ENCODE results near the gene ADAMTS15.

The ADAMTS15 gene

DNA sequence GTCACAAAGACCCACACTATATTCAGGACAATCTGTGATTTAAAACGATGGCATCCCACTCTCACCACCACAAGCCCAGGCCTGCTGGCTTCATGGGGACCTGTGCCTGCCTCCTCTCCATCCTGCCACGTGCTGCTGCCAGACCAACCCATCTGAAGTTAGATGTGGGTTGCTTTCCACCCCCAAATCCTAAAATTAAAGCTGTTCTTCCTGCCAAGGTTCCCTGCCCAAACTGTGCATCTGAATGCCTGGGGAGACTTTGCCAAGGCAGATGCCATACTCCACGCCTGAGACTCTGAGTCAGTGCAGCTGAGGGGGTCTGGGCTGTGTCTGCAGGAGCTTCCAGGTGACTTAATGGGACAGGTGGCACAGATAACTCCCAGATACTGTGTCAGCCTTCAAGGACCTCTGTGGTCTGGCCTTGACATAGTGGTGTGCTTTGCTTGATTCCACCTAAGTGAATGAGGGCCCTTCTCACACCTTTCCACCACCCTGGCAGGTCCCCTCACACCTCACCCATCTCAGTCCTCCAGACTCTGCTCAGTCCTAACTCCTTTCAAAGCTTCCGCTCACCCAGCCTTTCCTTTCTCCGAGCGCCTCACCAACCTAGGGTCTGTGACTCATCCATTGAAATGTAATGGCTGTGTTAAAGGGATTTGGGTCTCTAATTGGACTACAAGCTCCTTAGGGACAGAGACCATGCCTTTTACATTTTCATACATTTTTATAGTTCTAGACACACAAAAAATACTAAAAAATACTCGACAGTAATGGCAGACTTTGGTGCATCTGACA is 38.7 kb upstream of the ADAMTS15 start:
- Histone ChIP-seq H3K27me3 (ENCODE audit: insufficient read depth, low read length) (no peaks in the 10 kb centered on the region; the same call in 1 of the 2 replicates), H3K9me3 (ENCODE audit: insufficient read depth, low read depth, low read length) (no peaks in the 10 kb centered on the region), H3K27ac (ENCODE audit: low read length) (no peak overlapping the region), H3K4me3 (ENCODE audit: low read length) (no peak overlapping the region), H3K36me3 (ENCODE audit: insufficient read depth, low read depth, low read length) (peaks cover 4% of the 10 kb centered on the region; the same call in 1 of the 2 replicates), H3K4me1 (ENCODE audit: insufficient read depth, low read length) (peaks cover 2% of the 10 kb centered on the region; the same call in 1 of the 2 replicates), H3K9ac (ENCODE audit: low read depth, low read length) (no peak overlapping the region)

DNA sequence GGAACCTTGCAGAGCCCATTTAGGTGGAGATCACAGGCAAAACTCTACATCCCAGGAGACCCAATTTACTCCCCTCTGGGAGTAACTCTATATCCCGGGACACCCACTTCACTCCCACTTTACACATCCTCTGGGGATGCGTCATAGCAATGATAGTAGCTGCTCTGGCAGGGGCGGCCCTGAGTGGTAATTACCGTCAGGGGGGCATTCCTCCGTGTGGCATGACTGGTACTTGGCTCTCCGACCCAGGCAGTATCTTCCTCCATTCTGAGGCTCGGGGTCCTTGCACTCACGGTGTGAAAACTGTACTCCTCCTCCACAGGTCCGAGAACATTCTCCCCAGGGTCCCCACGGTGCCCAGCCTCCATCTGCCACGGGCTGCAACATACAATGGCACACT is 37.2 kb upstream of the ADAMTS15 start:
- Histone ChIP-seq H3K27ac (ENCODE audit: low read length) (no peak overlapping the region), H3K4me1 (ENCODE audit: insufficient read depth, low read length) (no peaks in the 10 kb centered on the region), H3K9me3 (ENCODE audit: insufficient read depth, low read depth, low read length) (no peaks in the 10 kb centered on the region), H3K4me3 (ENCODE audit: low read length) (no peak overlapping the region), H3K36me3 (ENCODE audit: insufficient read depth, low read depth, low read length) (peaks cover 4% of the 10 kb centered on the region; the same call in 1 of the 2 replicates), H3K27me3 (ENCODE audit: insufficient read depth, low read length) (no peaks in the 10 kb centered on the region; the same call in 1 of the 2 replicates), H3K9ac (ENCODE audit: low read depth, low read length) (no peak overlapping the region)

DNA sequence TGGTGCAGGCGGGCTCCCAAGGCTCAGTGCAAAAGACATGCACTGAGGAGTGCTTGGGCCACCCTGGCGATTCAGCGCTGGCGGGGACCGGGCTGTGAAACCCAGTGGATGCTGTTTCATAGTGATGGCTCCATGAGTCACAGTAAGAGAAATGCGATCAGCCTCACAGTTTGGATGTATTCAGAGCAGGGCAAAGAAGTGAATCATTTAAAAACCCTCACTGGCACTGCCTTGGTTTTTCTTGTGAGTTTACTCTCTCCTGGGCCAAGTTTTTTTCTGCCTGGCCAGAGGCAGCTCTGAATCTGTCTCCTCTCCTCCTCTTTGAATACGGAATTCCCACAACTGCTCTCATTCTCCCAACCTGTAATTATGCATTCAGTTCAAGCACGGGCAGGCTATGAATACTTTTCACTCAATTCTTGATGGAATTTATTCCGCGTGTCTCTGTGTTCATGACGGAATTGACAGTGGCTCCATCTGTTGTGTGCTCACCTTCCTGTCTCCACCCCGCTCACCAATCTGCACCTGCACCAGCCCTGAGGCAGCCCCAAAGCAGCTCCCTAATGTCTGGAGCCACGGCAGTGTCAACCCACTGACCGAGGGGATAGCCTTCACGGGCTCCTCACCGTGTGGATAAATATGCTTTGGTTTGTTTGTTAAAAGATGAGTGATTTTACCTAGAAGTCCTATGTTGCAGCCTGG is 34.9 kb upstream of the ADAMTS15 start:
- Histone ChIP-seq H3K9ac (ENCODE audit: low read depth, low read length) (no peak overlapping the region), H3K4me1 (ENCODE audit: insufficient read depth, low read length) (no peaks in the 10 kb centered on the region), H3K4me3 (ENCODE audit: low read length) (no peak overlapping the region), H3K27me3 (ENCODE audit: insufficient read depth, low read length) (no peaks in the 10 kb centered on the region; the same call in 1 of the 2 replicates), H3K27ac (ENCODE audit: low read length) (no peak overlapping the region), H3K9me3 (ENCODE audit: insufficient read depth, low read depth, low read length) (no peaks in the 10 kb centered on the region), H3K36me3 (ENCODE audit: insufficient read depth, low read depth, low read length) (peaks cover 4% of the 10 kb centered on the region; the same call in 1 of the 2 replicates)

DNA sequence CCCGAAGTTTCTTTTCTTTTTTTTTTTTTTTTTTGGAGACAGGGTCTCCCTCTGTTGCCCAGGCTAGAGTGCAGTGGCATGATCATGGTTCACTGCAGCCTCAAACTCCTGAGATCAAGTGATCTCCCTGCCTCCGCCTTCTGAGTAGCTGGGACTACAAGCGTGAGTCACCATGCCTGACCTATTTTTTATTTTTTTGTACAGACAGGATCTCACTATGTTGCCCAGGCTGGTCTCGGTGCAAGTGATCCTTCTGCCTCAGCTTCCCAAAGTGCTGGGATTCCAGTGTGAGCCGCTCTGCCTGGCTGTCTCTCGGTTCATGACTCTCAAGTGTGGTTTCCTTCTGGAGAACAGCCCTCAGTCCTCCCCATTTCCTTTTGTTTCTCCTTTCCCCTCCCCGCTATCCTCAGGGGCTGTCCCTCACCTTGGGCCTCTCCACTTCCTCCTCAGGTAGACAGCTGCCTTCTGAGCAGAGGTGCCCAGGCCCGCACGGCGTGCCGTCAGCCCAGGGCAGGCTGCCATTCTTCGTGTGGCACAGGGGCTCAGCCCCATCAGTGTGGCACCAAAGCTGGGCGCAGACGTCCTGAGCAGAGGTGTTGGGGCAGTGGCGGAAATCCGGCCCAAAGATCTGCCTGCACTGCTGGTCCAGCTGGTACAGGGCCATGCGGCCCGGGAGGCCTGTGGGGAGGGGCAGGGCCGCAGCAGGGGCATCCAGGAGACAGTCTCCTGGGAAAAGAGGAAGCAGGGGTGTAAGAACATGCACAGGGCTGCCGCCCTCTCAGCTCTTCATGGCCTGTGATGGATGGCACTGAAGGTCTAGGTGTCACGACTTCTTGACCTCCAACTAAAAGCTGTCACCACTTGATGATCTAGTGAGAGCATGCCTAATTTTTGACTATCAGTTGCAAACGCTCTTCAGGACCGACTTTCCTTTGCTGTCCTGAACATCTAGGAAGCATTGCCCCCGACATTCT is 34.1 kb upstream of the ADAMTS15 start:
- no peaks in the 10 kb centered on the region for H3K9me3 ChIP-seq (ENCODE audit: insufficient read depth, low read depth, low read length)
- H3K4me3 ChIP-seq (ENCODE audit: low read length): no peak overlapping the region
- H3K9ac ChIP-seq (ENCODE audit: low read depth, low read length): no peak overlapping the region
- H3K27me3 ChIP-seq (ENCODE audit: insufficient read depth, low read length): no peaks in the 10 kb centered on the region; the same call in 1 of the 2 replicates
- no peaks in the 10 kb centered on the region; the same call in 1 of the 2 replicates for H3K36me3 ChIP-seq (ENCODE audit: insufficient read depth, low read depth, low read length)
- no peak overlapping the region for H3K27ac ChIP-seq (ENCODE audit: low read length)
- H3K4me1 ChIP-seq (ENCODE audit: insufficient read depth, low read length): no peaks in the 10 kb centered on the region

DNA sequence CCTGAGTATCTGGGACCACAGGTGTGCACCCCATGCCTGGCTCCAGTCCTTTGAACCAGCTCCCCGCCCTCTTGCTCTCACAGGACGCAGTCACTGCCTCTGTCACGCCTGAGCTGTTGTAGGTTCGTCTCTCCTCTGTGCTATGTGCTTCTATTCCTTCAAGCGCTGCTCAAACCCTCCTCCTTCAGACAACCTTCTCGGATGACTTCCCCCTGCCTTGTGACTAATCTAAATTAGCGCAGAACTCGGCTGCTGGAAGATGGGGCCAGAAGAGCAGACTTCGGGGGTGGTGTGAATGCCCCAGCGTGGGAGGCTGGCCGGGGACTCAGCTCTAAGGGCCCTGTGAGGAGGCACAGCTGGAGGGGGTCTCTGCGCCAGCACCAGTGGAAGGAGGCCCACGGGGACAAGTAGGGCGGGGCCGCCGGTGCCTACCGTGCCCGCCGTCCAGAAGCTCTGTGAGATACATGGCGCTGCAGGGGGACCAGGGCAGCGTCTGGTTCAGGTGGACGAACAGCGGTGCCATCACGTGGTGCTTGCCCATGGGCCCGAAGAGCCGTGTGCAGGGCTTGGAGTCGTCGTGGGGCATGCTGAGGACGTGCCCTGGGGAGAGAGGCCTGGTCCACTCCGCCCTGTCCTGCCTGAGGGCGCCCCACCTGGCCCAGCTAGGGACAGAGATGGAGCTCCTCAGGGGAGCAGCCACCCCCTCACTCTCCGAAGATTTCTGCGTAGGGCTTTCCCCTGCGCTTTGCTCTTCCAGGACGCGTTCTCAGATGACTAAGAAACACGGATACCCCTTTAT is 32.5 kb upstream of the ADAMTS15 start:
- Histone ChIP-seq H3K4me3 (ENCODE audit: low read length) (no peak overlapping the region), H3K9me3 (ENCODE audit: insufficient read depth, low read depth, low read length) (no peaks in the 10 kb centered on the region), H3K4me1 (ENCODE audit: insufficient read depth, low read length) (no peaks in the 10 kb centered on the region), H3K36me3 (ENCODE audit: insufficient read depth, low read depth, low read length) (no peaks in the 10 kb centered on the region; the same call in 1 of the 2 replicates), H3K9ac (ENCODE audit: low read depth, low read length) (no peak overlapping the region), H3K27ac (ENCODE audit: low read length) (no peak overlapping the region), H3K27me3 (ENCODE audit: insufficient read depth, low read length) (no peaks in the 10 kb centered on the region)

DNA sequence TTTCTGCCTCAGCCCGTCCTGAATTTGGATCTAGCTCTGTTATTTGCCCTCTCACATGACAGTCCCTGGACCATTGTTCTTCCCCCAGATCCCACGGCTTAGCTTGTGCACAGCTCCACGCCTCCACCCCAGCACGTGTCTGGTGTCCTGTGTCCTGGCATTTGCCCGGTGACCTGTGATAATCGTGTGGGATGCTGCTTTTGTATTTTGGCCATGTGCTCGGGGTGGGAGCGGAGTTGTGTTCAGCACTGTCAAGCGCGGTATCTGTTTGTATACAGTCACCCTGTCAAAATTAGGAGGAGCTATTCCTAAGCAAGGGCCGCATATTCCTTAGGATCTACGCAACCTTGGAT is 31.9 kb upstream of the ADAMTS15 start:
- Histone ChIP-seq H3K36me3 (ENCODE audit: insufficient read depth, low read depth, low read length) (no peaks in the 10 kb centered on the region; the same call in 1 of the 2 replicates), H3K4me1 (ENCODE audit: insufficient read depth, low read length) (no peaks in the 10 kb centered on the region), H3K9ac (ENCODE audit: low read depth, low read length) (no peak overlapping the region), H3K4me3 (ENCODE audit: low read length) (no peak overlapping the region), H3K27me3 (ENCODE audit: insufficient read depth, low read length) (no peaks in the 10 kb centered on the region), H3K27ac (ENCODE audit: low read length) (no peak overlapping the region), H3K9me3 (ENCODE audit: insufficient read depth, low read depth, low read length) (no peaks in the 10 kb centered on the region)

DNA sequence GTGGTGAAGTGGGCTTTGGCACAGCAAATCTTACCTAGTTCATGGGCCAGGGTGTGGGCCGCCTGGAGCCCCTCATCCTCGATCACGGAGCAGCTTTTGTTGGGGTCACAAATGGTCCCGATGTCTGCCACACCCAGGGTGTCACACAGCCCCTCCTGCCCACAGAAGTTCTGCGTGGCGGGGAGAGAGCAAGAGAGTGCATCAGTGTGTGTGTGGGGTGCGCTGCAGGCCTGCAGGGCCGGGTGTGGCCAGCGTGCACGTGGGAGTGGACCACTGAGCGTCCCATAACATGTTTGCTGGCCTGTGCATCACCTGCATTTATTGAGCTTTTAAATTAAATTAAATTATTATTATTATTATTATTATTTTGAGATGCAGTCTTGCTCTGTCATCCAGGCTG is 31.5 kb upstream of the ADAMTS15 start:
- Histone ChIP-seq H3K4me3 (ENCODE audit: low read length) (no peak overlapping the region), H3K27ac (ENCODE audit: low read length) (no peak overlapping the region), H3K4me1 (ENCODE audit: insufficient read depth, low read length) (no peaks in the 10 kb centered on the region), H3K9me3 (ENCODE audit: insufficient read depth, low read depth, low read length) (no peaks in the 10 kb centered on the region), H3K27me3 (ENCODE audit: insufficient read depth, low read length) (no peaks in the 10 kb centered on the region), H3K9ac (ENCODE audit: low read depth, low read length) (no peak overlapping the region), H3K36me3 (ENCODE audit: insufficient read depth, low read depth, low read length) (no peaks in the 10 kb centered on the region; the same call in 1 of the 2 replicates)

DNA sequence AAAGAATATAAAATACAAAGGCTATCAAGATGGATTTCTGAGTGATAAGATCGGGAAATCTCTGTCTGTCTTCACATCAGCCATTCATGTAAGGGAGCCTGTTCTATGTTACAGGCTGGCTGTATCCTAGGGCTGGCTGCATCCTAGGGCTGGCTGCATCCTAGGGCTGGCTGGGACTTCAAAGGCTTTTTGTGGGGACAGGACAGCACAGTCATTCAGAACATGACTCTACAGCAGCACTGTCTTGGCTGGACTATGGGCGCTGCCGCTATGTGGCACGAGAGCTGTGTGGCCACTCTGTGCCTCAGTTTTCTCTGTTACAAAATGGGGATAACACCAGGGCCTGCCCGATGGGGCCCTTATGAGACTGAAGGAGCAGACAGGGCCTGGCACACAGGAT is 30.2 kb upstream of the ADAMTS15 start:
- Histone ChIP-seq H3K9ac (ENCODE audit: low read depth, low read length) (no peak overlapping the region), H3K9me3 (ENCODE audit: insufficient read depth, low read depth, low read length) (no peaks in the 10 kb centered on the region), H3K27ac (ENCODE audit: low read length) (no peak overlapping the region), H3K4me1 (ENCODE audit: insufficient read depth, low read length) (no peaks in the 10 kb centered on the region), H3K4me3 (ENCODE audit: low read length) (no peak overlapping the region), H3K27me3 (ENCODE audit: insufficient read depth, low read length) (no peaks in the 10 kb centered on the region), H3K36me3 (ENCODE audit: insufficient read depth, low read depth, low read length) (no peaks in the 10 kb centered on the region; the same call in 1 of the 2 replicates)

DNA sequence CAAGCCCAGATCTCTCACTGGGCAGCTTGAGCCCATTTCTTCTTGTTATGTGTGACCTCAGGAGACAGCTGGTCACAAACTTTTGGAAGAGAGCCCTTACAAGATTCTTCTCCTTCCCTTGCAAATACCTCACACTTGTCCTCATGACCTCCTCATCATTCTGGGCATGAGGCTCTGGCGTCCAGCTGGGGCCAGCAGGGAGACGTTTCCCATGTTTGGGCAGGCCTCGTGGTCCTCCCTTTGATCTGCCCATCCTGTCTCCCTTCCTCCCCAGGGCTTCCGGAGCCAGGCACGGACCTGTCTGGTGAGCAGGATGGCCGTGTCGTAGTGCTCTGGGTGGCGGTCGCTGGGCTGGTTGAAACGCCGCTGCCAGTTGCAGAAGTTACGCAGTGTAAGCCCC is 29.7 kb upstream of the ADAMTS15 start:
- Histone ChIP-seq H3K36me3 (ENCODE audit: insufficient read depth, low read depth, low read length) (no peaks in the 10 kb centered on the region; the same call in 1 of the 2 replicates), H3K9ac (ENCODE audit: low read depth, low read length) (no peak overlapping the region), H3K27me3 (ENCODE audit: insufficient read depth, low read length) (no peaks in the 10 kb centered on the region), H3K4me1 (ENCODE audit: insufficient read depth, low read length) (no peaks in the 10 kb centered on the region), H3K9me3 (ENCODE audit: insufficient read depth, low read depth, low read length) (no peaks in the 10 kb centered on the region), H3K27ac (ENCODE audit: low read length) (no peak overlapping the region), H3K4me3 (ENCODE audit: low read length) (no peak overlapping the region)

DNA sequence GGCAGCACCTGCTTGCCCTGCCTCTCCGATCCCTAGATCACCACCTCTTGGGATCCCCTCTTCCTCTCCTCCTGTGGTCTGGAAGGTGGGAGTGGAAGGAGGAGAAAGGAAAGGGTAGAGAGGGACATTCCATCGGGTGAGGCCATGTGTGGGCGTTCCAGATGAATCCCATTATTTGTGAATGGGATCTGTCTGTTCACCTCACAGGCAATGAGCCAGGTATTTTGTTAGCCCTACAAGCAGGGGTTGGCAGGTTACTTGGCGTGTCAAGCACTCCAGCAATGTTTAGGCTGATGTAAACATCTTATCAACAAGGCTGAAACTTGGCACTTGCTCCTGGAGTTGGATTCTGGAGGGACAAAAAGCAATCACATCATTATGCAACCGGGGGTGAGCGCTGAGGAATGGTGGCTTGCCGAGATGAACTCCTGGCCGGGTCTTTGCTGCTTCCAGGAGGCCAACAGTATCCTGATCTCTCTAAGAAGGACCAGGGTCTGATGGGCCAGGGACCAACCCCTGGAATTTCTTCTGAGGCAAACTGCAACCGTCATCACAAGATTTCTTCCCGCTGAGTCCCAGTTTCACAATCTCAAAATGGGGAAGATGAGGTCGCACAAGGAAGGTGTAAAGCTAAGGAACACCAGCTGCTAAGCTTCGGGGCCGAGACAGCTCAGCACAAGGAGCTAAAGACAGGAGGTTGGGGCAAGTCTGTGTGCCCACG is 27.8 kb upstream of the ADAMTS15 start:
- Histone ChIP-seq H3K27ac (ENCODE audit: low read length) (no peak overlapping the region), H3K4me1 (ENCODE audit: insufficient read depth, low read length) (no peaks in the 10 kb centered on the region), H3K9me3 (ENCODE audit: insufficient read depth, low read depth, low read length) (no peaks in the 10 kb centered on the region), H3K9ac (ENCODE audit: low read depth, low read length) (no peak overlapping the region), H3K4me3 (ENCODE audit: low read length) (no peak overlapping the region), H3K36me3 (ENCODE audit: insufficient read depth, low read depth, low read length) (no peaks in the 10 kb centered on the region; the same call in 1 of the 2 replicates), H3K27me3 (ENCODE audit: insufficient read depth, low read length) (peaks cover 10% of the 10 kb centered on the region)

Measured in iPS-20b (cell line).